Endometrial microvascular endothelial cells (primary cell): ENCODE results near the gene VOPP1. TPM values are rescaled to one million over a fixed set of nuclear protein-coding genes. Genes with fewer than 3 reads are reported as not detected.

Source experiments
- in situ Hi-C: cut with HindIII; loops from 2 replicates; pipeline ENCODE4 v1.10.0; 2017; ENCODE audit warnings: low sequenced_read_pairs, low pct_unique_long_range_greater_than_20kb; ENCODE audit errors: inconsistent ontology term
- total RNA-seq: library from RNA; depleted of rRNA; stranded (reverse); fragments of >200 nt; gene quantifications from one replicate; pipeline ENCODE4 v1.2.3, GENCODE V29; 2015; ENCODE audit errors: inconsistent ontology term

Gene VOPP1
- total RNA-seq, 1 donor from 2014 or later: 151 TPM

GRCh38 chr7:55558962-55559920 lies 13.1 kb downstream of the VOPP1 start:
- in situ Hi-C loops: loop anchor here (25.0 kb wide), 1 partner anchor 147 kb away; no protein-coding TSS in a partner anchor

GRCh38 chr7:55557666-55558188 lies 14.6 kb downstream of the VOPP1 start:
- in situ Hi-C loops: loop anchor here (25.0 kb wide), 1 partner anchor 145 kb away; no protein-coding TSS in a partner anchor

- in situ Hi-C loops: loop anchor here (25.0 kb wide), 1 partner anchor 144 kb away; no protein-coding TSS in a partner anchor
Measured at GRCh38 chr7:55556492-55556891, 15.8 kb downstream of the VOPP1 start.

GRCh38 chr7:55556031-55556430 lies 16.3 kb downstream of the VOPP1 start:
- in situ Hi-C loops: loop anchor here (25.0 kb wide), 1 partner anchor 144 kb away; no protein-coding TSS in a partner anchor

GRCh38 chr7:55555160-55555559 lies 17.1 kb downstream of the VOPP1 start:
- in situ Hi-C loops: loop anchor here (25.0 kb wide), 1 partner anchor 143 kb away; no protein-coding TSS in a partner anchor

- in situ Hi-C loops: loop anchor here (25.0 kb wide), 1 partner anchor 142 kb away; no protein-coding TSS in a partner anchor
Measured at GRCh38 chr7:55554038-55554437, 18.3 kb downstream of the VOPP1 start.

GRCh38 chr7:55553024-55553345 lies 19.3 kb downstream of the VOPP1 start:
- in situ Hi-C loops: loop anchor here (25.0 kb wide), 1 partner anchor 141 kb away; no protein-coding TSS in a partner anchor

- in situ Hi-C loops: loop anchor here (25.0 kb wide), 1 partner anchor 140 kb away; no protein-coding TSS in a partner anchor
Measured at GRCh38 chr7:55552320-55553023, 19.8 kb downstream of the VOPP1 start.

GRCh38 chr7:55550841-55551537 lies 21.3 kb downstream of the VOPP1 start:
- in situ Hi-C loops: loop anchor here (25.0 kb wide), 1 partner anchor 139 kb away; no protein-coding TSS in a partner anchor

- in situ Hi-C loops: loop anchor here (25.0 kb wide), 1 partner anchor 138 kb away; no protein-coding TSS in a partner anchor
Measured at GRCh38 chr7:55550010-55550663, 22.2 kb downstream of the VOPP1 start.

GRCh38 chr7:55549457-55549856 lies 22.8 kb downstream of the VOPP1 start:
- in situ Hi-C loops: no loop called here

GRCh38 chr7:55548295-55548731 lies 24.0 kb downstream of the VOPP1 start:
- in situ Hi-C loops: no loop called here

GRCh38 chr7:55546814-55547213 lies 25.5 kb downstream of the VOPP1 start:
- in situ Hi-C loops: no loop called here

- in situ Hi-C loops: no loop called here
Measured at GRCh38 chr7:55545496-55545895, 26.8 kb downstream of the VOPP1 start.

- in situ Hi-C loops: no loop called here
Measured at GRCh38 chr7:55540226-55540858, 32.0 kb downstream of the VOPP1 start.

- in situ Hi-C loops: no loop called here
Measured at GRCh38 chr7:55539380-55539779, 32.9 kb downstream of the VOPP1 start.

GRCh38 chr7:55538538-55538937 lies 33.8 kb downstream of the VOPP1 start:
- in situ Hi-C loops: no loop called here
